HUES6 (cell line): ENCODE measurements around the gene UACA.

Experiments
- H3K27ac ChIP-seq: 2 replicates; pipeline ENCODE4 v1.7.0; 2013; ENCODE audit warnings: low read depth, mild to moderate bottlenecking, low read length, inconsistent platforms
- H3K27me3 ChIP-seq: 2 replicates; pipeline ENCODE4 v1.6.1; 2013; ENCODE audit warnings: low read length; ENCODE audit not compliant: control insufficient read depth, insufficient read depth
- H3K36me3 ChIP-seq: 2 replicates; pipeline ENCODE4 v1.6.1; 2013; ENCODE audit warnings: low read length; ENCODE audit not compliant: control insufficient read depth, insufficient read depth
- H3K4me1 ChIP-seq: 2 replicates; pipeline ENCODE4 v1.6.1; 2013; ENCODE audit warnings: low read length; ENCODE audit not compliant: control insufficient read depth, insufficient read depth
- H3K4me3 ChIP-seq: 2 replicates; pipeline ENCODE4 v1.5.1; 2013; ENCODE audit warnings: low read depth, low read length
- H3K9ac ChIP-seq: one replicate; pipeline ENCODE4 v1.6.1; 2013; ENCODE audit warnings: mild to moderate bottlenecking, low read length
- H3K9me3 ChIP-seq: 2 replicates; pipeline ENCODE4 v1.6.1; 2013; ENCODE audit warnings: low read depth, low read length; ENCODE audit not compliant: control insufficient read depth, insufficient read depth

The UACA gene

DNA sequence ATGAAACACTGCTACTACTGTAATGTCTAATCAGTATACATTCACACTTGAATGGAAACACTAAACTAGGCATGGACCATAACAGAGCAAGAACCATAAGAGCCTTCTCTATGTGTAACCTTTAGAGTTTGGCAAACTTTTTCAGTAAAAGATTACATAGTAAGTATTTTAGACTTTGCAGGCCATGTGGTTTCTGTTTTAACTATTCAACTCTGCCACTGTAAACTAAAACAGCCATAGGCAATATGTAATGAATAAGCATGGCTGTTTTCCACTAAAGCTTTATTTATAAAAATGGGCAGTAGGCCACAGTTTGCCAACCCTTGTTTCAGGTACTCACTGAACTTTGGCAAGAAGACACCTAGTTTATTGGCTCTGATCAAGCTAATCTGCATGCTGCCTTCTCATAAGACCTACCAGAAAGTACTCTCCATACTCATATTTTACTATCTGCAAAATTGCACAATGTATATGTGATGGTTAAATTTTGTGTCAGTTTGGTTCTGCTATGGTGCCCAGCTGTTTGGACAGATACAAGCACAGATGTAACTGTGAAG, 46.0 kb downstream of the UACA start:
- peaks cover 16% of the 10 kb centered on the region for H3K4me1 ChIP-seq
- H3K9me3 ChIP-seq = no peaks in the 10 kb centered on the region
- no peak overlapping the region for H3K4me3 ChIP-seq
- no peaks in the 10 kb centered on the region for H3K27me3 ChIP-seq
- no peaks in the 10 kb centered on the region for H3K36me3 ChIP-seq
- H3K9ac ChIP-seq = no peak overlapping the region
- H3K27ac ChIP-seq = no peak overlapping the region

DNA sequence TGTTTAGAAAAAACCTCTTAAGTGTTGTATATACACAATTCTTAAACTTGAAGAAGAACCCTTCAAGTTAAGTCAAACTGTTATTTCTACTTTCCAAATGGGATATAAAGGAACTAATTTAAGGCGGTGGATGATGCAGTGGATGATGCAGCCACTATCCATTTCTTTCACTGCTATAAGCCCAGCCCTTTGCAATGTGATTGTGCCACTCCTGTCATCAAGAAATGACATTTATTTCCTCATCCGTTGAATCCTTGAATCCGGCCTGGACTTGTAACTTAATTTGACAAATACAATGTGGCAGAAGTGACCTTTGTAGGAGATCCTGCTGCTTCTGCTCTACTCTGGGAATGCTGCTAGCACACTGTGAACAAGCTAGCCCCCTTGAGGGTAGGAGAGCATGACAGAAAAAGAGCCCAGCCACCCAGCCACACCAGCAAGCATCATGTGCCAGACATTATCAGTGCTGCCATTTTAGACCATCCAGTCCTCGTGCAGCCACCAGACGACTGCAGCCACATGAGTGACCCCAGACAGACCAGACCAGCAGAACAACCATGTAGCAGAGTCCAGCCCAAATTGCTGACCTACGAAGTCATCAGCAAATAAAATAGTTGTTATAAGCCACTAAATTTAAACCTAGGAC, 47.4 kb downstream of the UACA start:
- Histone ChIP-seq H3K36me3 (no peaks in the 10 kb centered on the region), H3K27ac (no peak overlapping the region), H3K4me3 (no peak overlapping the region), H3K4me1 (peaks cover 16% of the 10 kb centered on the region), H3K27me3 (no peaks in the 10 kb centered on the region), H3K9ac (no peak overlapping the region), H3K9me3 (no peaks in the 10 kb centered on the region)

DNA sequence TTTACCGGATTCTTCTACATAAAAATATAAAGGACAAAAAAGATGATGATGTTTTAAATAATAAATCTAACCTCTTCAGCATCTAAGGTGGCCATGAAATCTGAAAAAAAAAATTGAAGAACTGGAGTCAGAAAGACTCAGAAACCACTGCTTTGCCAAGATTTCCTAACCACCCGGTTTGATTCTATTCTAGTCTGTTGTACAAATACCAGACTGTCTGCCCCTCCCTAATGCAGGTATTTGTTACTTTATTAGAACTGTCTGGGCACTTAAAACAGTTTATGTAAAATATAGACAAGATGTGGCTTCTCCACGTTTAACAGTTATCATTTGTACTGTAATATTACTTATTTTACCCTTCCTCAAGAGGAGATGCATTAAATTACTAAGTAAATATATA, 48.8 kb downstream of the UACA start:
- H3K27ac ChIP-seq = peak overlapping the region; percentile 19; the same call in 1 of the 2 replicates
- H3K4me1 ChIP-seq = peaks cover 25% of the 10 kb centered on the region
- H3K9ac ChIP-seq = no peak overlapping the region
- no peaks in the 10 kb centered on the region for H3K9me3 ChIP-seq
- no peaks in the 10 kb centered on the region for H3K27me3 ChIP-seq
- no peak overlapping the region for H3K4me3 ChIP-seq
- no peaks in the 10 kb centered on the region for H3K36me3 ChIP-seq

DNA sequence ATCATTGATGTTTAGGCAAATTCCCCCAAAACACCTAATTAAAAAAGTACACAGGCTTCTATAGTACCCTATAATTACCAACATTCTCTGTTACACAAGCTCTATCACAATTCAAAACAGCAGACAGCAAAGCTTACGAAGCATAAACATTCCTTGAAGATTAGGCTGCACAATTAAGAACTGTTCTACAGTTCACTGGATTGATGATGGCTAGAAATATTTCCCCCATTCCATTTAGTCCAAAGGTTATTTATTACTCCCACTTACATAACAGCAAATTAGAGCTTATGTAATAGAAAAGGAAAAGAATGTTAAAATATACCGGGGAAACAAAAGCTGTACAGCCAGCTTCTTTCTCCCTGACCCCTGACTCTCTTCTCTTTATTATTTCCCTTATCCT, 49.3 kb downstream of the UACA start:
- Histone ChIP-seq H3K4me3 (no peak overlapping the region), H3K36me3 (no peaks in the 10 kb centered on the region), H3K9me3 (no peaks in the 10 kb centered on the region), H3K4me1 (peaks cover 27% of the 10 kb centered on the region), H3K27ac (peak overlapping the region; percentile 67; the same call in 1 of the 2 replicates), H3K9ac (no peak overlapping the region), H3K27me3 (no peaks in the 10 kb centered on the region)

DNA sequence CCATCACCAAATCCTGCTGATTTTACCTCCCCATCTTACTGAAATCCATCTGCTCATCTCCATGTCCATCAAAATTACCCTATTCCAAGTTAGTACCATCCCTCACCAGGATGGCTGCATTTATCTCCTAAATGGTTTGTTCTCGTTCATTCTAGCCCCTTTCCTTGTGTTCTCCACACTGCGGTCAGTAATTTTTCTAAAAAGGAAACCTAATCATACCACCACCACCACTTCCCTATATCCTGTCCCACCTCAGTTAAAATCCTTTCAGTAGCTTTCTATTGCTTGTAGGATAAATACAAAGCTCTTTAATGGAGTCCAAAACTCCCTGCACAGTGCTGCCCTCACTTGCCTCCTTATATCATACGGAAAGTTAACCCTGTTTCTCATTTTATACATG, 51.1 kb downstream of the UACA start:
- H3K27ac ChIP-seq = no peak overlapping the region
- H3K9ac ChIP-seq = no peak overlapping the region
- no peaks in the 10 kb centered on the region for H3K36me3 ChIP-seq
- H3K9me3 ChIP-seq = no peaks in the 10 kb centered on the region
- H3K27me3 ChIP-seq = no peaks in the 10 kb centered on the region
- H3K4me1 ChIP-seq = peaks cover 31% of the 10 kb centered on the region
- no peak overlapping the region for H3K4me3 ChIP-seq

DNA sequence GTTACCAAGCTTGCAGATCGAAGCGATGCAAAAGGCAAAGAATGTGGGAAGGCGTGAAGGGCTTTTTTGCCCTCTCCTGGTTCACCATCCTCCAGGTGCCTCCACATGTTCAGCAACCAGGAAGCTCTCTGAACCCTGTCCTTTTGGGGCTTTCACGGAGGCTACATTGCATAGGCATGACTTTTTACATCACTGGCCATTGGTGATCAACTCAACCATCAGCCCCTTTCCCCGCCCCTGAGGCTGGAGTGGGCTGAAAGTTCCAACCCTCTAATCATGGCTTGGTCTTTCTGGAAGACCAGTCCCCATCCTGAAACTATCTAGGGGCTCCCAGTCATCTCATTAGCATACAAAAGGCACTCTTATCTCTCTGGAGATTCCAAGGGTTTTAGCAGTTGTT, 52.6 kb downstream of the UACA start:
- no peak overlapping the region for H3K27ac ChIP-seq

DNA sequence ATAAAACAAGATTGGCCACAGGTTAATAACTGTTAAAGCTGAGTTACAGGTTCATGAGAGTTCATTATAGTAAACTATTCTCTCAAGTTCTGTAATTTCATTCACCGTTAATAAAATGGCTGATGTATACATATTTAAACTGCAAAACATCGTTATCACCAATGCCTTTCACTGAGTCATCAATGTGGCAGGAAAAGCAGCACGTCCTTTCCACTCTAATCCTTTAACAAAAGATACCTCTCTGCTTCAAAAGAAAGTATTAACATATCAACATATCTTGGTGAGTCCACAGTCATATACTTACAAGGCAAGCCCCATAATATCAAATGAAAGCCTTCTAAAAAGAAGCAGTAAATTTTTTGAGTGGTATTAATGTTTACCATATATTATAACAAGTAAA, 54.5 kb downstream of the UACA start:
- no peak overlapping the region for H3K4me3 ChIP-seq
- peaks cover 30% of the 10 kb centered on the region for H3K4me1 ChIP-seq
- H3K27ac ChIP-seq = no peak overlapping the region
- H3K9ac ChIP-seq = no peak overlapping the region
- H3K36me3 ChIP-seq = no peaks in the 10 kb centered on the region
- H3K27me3 ChIP-seq = no peaks in the 10 kb centered on the region
- H3K9me3 ChIP-seq = no peaks in the 10 kb centered on the region

More for the DNA sequence above, 52.6 kb downstream of the UACA start:
- Histone ChIP-seq H3K4me3 (peak overlapping the region; percentile 7; the same call in 1 of the 2 replicates), H3K4me1 (peaks cover 25% of the 10 kb centered on the region), H3K36me3 (no peaks in the 10 kb centered on the region), H3K9ac (no peak overlapping the region), H3K27me3 (no peaks in the 10 kb centered on the region), H3K9me3 (no peaks in the 10 kb centered on the region)

DNA sequence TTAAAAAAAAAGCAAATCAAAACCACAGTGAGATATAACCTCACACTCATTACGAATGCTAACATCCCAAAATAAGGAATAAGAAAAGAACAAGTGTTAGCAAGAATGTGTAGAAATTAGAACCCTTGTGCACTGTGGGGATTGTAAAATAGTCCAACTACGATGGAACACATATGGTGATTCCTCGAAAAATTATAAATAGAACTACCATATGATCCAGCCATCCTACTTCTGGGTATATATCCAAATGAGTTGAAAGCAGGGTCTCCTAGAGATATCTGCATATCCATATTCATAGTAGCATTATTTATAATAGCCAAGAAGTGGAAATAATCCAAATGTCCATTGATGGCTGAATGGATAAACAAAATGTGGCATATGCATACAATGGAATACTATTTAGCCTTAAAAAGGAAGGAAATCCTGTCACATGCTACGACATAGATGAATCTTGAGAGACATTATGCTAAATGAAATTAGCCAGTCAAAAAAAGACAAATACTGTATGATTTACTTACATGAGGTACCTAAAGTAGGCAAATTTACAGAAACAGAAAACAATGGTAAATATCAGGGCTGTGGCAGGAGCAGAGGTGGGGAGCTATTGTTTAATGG, 55.6 kb downstream of the UACA start:
- Histone ChIP-seq H3K4me3 (no peak overlapping the region), H3K36me3 (no peaks in the 10 kb centered on the region), H3K27ac (no peak overlapping the region), H3K4me1 (peaks cover 34% of the 10 kb centered on the region), H3K9me3 (no peaks in the 10 kb centered on the region), H3K9ac (no peak overlapping the region), H3K27me3 (no peaks in the 10 kb centered on the region)

DNA sequence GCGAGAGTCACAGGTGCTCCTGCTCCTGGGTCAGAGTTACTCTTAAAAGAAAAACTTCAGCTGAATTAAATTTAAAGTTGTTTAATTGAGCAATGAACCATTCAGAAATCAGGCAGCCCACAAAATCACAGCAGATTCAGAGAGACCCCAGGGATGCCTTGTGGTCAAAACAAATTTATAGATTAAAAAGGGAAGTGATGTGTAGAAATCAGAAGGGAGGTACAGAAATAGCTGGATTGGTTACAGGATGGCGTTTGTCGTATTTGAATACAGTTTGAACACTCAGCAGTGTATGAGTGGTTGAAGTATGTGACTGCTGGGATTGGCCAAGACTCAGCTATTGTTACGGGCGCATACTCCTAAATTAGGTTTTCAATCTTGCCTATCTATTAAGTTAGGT, 58.6 kb downstream of the UACA start:
- Histone ChIP-seq H3K4me1 (peaks cover 44% of the 10 kb centered on the region), H3K27ac (no peak overlapping the region), H3K4me3 (no peak overlapping the region), H3K36me3 (no peaks in the 10 kb centered on the region), H3K9me3 (no peaks in the 10 kb centered on the region), H3K27me3 (no peaks in the 10 kb centered on the region), H3K9ac (no peak overlapping the region)

DNA sequence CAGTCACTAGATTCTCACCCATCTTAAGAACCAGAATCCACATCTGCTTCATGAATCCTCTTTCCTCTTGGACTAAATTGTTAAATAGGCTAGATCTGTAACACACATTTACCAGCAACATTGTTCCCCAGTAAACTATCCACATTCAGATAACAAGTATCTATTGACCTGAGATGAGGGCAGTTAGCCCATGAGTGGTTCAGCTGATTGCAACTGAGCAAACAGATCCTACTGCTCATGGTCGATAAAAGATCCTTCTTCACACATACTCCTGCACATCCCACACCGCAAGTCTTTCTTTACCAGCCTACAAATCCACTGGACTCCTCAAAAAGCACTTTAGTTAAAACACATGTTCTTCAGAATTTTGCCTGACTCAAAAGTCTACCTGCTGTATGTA, 59.2 kb downstream of the UACA start:
- H3K36me3 ChIP-seq = no peaks in the 10 kb centered on the region
- H3K4me1 ChIP-seq = peaks cover 46% of the 10 kb centered on the region
- H3K27me3 ChIP-seq = no peaks in the 10 kb centered on the region
- no peak overlapping the region for H3K9ac ChIP-seq
- H3K9me3 ChIP-seq = no peaks in the 10 kb centered on the region
- no peak overlapping the region for H3K4me3 ChIP-seq
- no peak overlapping the region for H3K27ac ChIP-seq

DNA sequence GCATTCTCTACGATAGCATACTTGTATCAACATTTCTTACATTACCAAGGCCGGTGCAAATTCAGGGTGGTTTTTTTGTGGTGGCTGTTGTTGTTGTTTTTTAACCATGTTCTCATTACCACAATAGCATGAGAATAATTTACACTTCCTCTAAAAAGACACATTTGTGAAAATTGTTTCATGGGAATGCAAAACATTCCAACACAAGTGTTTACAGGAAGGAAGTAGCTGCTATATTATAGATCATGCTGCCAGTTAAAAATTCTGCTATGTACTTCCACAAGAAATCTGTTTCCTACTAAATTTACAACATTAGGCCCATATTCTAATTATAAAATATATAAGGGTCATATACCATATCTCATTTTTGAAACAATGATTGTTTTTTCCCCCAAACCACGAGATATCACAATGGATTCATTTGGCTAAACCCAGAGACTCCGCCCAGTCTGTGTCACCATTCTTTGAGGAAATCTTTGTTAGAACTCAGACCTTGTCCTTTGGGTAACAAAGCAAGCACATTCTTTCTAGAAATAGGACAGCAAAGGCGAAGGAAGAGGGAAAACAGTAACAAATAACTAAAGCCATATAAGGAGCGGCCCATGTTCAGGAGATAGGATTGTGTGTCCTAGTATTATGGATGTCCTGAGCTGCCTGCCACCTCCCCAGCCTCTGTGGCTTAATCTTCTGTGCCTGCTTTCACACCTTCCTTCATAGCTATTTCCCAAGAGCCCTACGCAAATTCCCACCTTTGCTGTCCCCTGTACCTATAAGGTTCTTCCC, 60.1 kb downstream of the UACA start:
- Histone ChIP-seq H3K36me3 (no peaks in the 10 kb centered on the region), H3K27me3 (no peaks in the 10 kb centered on the region), H3K9ac (no peak overlapping the region), H3K9me3 (no peaks in the 10 kb centered on the region), H3K4me3 (no peak overlapping the region), H3K4me1 (peaks cover 47% of the 10 kb centered on the region), H3K27ac (peak overlapping the region; percentile 68)
